ENCODE data around the gene TANGO6. TPM values are rescaled to one million over a fixed set of nuclear protein-coding genes. Genes with fewer than 3 reads are reported as not detected.

TANGO6 gene
- total and polyA plus RNA-seq, 10 of the 15 experiments (the other 5 are each of a cell fraction or from before 2014, with no cell fraction given): 1.1 to 20.6 (median 11.0) TPM

DNA sequence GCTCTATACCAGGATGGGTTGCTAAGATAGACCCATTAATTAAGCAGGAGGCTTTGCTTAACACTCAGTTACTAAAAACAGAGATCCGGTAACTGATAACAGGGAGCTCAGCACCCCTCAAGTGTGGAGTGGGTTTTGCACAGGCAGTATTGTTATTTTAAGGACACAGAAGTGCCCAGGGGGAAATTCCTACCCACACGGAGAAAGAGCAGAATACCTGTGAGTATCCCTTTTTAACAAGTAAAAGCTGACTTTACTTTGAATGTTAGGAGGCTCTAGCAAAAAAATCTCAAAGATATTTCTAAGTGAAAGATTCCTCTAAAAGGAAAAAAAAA, 229.3 kb downstream of the TANGO6 start:
- BruUV-seq (replicated peaks): no TSS peak
- Histone ChIP-seq H3K9me3 (replicated peaks; ENCODE audit: control insufficient read depth, insufficient read depth, low read length) (no peaks in the 10 kb centered on the region), H2AFZ (ENCODE audit: control insufficient read depth, low read depth, low read length) (no peak overlapping the region), H3K4me2 (ENCODE audit: control insufficient read depth, insufficient read depth) (no peak overlapping the region), H4K20me1 (ENCODE audit: control insufficient read depth, insufficient read depth) (no peaks in the 10 kb centered on the region), H3K4me3 (no peak overlapping the region), H3K36me3 (ENCODE audit: control insufficient read depth in 2 of 2, insufficient read depth in 2 of 2, low read length in 1 of 2) (no peaks in the 10 kb centered on the region), H3K27me3 (replicated peaks in 1 of 2; ENCODE audit: control insufficient read depth in 2 of 2, insufficient read depth in 2 of 2, low read length in 1 of 2) (no peaks in the 10 kb centered on the region), H3K79me2 (ENCODE audit: control insufficient read depth, insufficient read depth, low read length) (no peaks in the 10 kb centered on the region), H3K27ac (ENCODE audit: control insufficient read depth, insufficient read depth) (no peak overlapping the region), H3K9ac (ENCODE audit: control insufficient read depth, insufficient read depth, low read length) (no peak overlapping the region), H3K4me1 (ENCODE audit: control insufficient read depth, insufficient read depth, low read length) (no peaks in the 10 kb centered on the region)
- FAIRE-seq: no peak
- no peak for ATAC-seq
- SMC1A ChIA-PET (ENCODE audit: uncharacterized antibody, unreplicated experiment): interaction anchor here (1.1 to 1.3 kb wide), 2 partner anchors 16 to 51 kb away, joined by 3 to 4 read pairs; no protein-coding TSS in a partner anchor
- intact Hi-C loops (cut with micrococcal nuclease; ENCODE audit: unreplicated experiment): no loop called here
- RAD21 ChIA-PET (ENCODE audit: unreplicated experiment): interaction anchor here (1.0 kb wide), 1 partner anchor 15 kb away, joined by 5 read pairs; no protein-coding TSS in a partner anchor
- 56% methylated on average over 2 of the region's 2 CpGs for WGBS (ENCODE audit: insufficient coverage, insufficient replicate concordance, low lambda C conversion rate, missing lambda C conversion rate)
- TF ChIP-seq, protein P1, sequence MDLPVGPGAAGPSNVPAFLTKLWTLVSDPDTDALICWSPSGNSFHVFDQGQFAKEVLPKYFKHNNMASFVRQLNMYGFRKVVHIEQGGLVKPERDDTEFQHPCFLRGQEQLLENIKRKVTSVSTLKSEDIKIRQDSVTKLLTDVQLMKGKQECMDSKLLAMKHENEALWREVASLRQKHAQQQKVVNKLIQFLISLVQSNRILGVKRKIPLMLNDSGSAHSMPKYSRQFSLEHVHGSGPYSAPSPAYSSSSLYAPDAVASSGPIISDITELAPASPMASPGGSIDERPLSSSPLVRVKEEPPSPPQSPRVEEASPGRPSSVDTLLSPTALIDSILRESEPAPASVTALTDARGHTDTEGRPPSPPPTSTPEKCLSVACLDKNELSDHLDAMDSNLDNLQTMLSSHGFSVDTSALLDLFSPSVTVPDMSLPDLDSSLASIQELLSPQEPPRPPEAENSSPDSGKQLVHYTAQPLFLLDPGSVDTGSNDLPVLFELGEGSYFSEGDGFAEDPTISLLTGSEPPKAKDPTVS (IDR thresholded peaks at IDR 0.05; ENCODE audit: low read depth, low read length): no peak
- TF ChIP-seq, protein P2, sequence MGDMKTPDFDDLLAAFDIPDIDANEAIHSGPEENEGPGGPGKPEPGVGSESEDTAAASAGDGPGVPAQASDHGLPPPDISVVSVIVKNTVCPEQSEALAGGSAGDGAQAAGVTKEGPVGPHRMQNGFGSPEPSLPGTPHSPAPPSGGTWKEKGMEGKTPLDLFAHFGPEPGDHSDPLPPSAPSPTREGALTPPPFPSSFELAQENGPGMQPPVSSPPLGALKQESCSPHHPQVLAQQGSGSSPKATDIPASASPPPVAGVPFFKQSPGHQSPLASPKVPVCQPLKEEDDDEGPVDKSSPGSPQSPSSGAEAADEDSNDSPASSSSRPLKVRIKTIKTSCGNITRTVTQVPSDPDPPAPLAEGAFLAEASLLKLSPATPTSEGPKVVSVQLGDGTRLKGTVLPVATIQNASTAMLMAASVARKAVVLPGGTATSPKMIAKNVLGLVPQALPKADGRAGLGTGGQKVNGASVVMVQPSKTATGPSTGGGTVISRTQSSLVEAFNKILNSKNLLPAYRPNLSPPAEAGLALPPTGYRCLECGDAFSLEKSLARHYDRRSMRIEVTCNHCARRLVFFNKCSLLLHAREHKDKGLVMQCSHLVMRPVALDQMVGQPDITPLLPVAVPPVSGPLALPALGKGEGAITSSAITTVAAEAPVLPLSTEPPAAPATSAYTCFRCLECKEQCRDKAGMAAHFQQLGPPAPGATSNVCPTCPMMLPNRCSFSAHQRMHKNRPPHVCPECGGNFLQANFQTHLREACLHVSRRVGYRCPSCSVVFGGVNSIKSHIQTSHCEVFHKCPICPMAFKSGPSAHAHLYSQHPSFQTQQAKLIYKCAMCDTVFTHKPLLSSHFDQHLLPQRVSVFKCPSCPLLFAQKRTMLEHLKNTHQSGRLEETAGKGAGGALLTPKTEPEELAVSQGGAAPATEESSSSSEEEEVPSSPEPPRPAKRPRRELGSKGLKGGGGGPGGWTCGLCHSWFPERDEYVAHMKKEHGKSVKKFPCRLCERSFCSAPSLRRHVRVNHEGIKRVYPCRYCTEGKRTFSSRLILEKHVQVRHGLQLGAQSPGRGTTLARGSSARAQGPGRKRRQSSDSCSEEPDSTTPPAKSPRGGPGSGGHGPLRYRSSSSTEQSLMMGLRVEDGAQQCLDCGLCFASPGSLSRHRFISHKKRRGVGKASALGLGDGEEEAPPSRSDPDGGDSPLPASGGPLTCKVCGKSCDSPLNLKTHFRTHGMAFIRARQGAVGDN (IDR thresholded peaks at IDR 0.05): no peak
- TF ChIP-seq STAT3 (IDR thresholded peaks at IDR 0.05; ENCODE audit: low read depth, low read length) (no peak), JUNB (IDR thresholded peaks at IDR 0.05) (no peak), ZNF24 (IDR thresholded peaks at IDR 0.05) (no peak), SPI1 (IDR thresholded peaks at IDR 0.05; ENCODE audit: borderline replicate concordance, insufficient read depth, low read depth, low read length) (no peak), EGR1 (IDR thresholded peaks at IDR 0.05; ENCODE audit: borderline replicate concordance in 1 of 2, low read depth in 2 of 2, low read length in 2 of 2) (no peak), NFYA (IDR thresholded peaks at IDR 0.05; ENCODE audit: borderline replicate concordance, low read depth, low read length) (no peak), STAT1 (conservative IDR thresholded peaks at IDR 0.05) (no peak), CREB1 (IDR thresholded peaks at IDR 0.05; ENCODE audit: low read depth) (no peak), FOS (IDR thresholded peaks at IDR 0.05; ENCODE audit: borderline replicate concordance, extremely low read depth, insufficient read length) (no peak), SP1 (IDR thresholded peaks at IDR 0.05; ENCODE audit: low read depth, low read length) (no peak), BRCA1 (IDR thresholded peaks at IDR 0.05; ENCODE audit: low read depth, low read length) (no peak), TCF12 (IDR thresholded peaks at IDR 0.05; ENCODE audit: low read depth, low read length) (no peak), POLR2AphosphoS2 (IDR thresholded peaks at IDR 0.05; ENCODE audit: low read depth, low read length) (no peak), FOXM1 (IDR thresholded peaks at IDR 0.05; ENCODE audit: low read depth, low read length) (no peak)
- TF ChIP-seq, protein P3, sequence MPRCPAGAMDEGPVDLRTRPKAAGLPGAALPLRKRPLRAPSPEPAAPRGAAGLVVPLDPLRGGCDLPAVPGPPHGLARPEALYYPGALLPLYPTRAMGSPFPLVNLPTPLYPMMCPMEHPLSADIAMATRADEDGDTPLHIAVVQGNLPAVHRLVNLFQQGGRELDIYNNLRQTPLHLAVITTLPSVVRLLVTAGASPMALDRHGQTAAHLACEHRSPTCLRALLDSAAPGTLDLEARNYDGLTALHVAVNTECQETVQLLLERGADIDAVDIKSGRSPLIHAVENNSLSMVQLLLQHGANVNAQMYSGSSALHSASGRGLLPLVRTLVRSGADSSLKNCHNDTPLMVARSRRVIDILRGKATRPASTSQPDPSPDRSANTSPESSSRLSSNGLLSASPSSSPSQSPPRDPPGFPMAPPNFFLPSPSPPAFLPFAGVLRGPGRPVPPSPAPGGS (IDR thresholded peaks at IDR 0.05; ENCODE audit: borderline replicate concordance, insufficient read depth, low read depth, low read length, poor library complexity, severe bottlenecking): no peak
- no peak for DNase-seq (ENCODE audit: low read depth, low spot score)
- CTCF ChIA-PET: interaction anchor here (0.5 to 1.1 kb wide), 2 partner anchors 41 to 396 kb away, joined by 3 read pairs; no protein-coding TSS in a partner anchor
- in situ Hi-C loops (cut with MboI): no loop called here
- POLR2A ChIA-PET: interaction anchor here (0.5 kb wide), 1 partner anchor 108 kb away, joined by 3 read pairs; no protein-coding TSS in a partner anchor
